ENCODE data around the gene GLCE. TPM values are rescaled to one million over a fixed set of nuclear protein-coding genes. Genes with fewer than 3 reads are reported as not detected.
A peak's percentile ranks its signal among the peaks of the same experiment; 100 is the strongest.

The GLCE gene
- total RNA-seq, 1 donor from 2014 or later = 7.8 TPM

DNA sequence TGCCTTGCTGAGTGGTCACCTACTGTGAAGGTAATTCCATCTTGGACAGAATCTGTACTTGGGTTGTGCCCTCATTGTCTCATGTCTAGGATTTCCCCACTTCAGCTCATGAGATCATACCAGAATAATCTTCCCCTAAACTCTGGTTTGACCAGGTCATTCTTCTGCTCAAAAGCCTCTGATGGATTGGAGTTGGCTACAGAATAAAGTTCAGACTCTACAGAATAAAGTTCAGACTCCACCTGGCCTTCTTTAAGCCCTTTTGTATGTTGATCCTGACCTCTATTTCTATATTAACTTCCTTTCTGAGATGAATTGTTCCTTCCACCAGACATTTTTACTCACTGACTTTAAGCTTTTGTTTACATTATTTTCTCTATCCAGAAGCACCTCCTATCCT, 6.4 kb upstream of the GLCE start:
- peaks cover 9% of the 10 kb centered on the region for H3K27me3 ChIP-seq (ENCODE audit: low read depth)
- H3K36me3 ChIP-seq = no peaks in the 10 kb centered on the region
- no peaks in the 10 kb centered on the region for H3K9me3 ChIP-seq (replicated peaks)
- intact Hi-C loops (cut with micrococcal nuclease) = no loop called here
- no peaks in the 10 kb centered on the region for H3K4me1 ChIP-seq
- TF ChIP-seq, protein P1, sequence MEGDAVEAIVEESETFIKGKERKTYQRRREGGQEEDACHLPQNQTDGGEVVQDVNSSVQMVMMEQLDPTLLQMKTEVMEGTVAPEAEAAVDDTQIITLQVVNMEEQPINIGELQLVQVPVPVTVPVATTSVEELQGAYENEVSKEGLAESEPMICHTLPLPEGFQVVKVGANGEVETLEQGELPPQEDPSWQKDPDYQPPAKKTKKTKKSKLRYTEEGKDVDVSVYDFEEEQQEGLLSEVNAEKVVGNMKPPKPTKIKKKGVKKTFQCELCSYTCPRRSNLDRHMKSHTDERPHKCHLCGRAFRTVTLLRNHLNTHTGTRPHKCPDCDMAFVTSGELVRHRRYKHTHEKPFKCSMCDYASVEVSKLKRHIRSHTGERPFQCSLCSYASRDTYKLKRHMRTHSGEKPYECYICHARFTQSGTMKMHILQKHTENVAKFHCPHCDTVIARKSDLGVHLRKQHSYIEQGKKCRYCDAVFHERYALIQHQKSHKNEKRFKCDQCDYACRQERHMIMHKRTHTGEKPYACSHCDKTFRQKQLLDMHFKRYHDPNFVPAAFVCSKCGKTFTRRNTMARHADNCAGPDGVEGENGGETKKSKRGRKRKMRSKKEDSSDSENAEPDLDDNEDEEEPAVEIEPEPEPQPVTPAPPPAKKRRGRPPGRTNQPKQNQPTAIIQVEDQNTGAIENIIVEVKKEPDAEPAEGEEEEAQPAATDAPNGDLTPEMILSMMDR (IDR thresholded peaks at IDR 0.05; ENCODE audit: borderline replicate concordance) = no peak
- H3K4me3 ChIP-seq = no peak overlapping the region
- no peak overlapping the region for H3K27ac ChIP-seq (replicated peaks)
- no peak for DNase-seq

DNA sequence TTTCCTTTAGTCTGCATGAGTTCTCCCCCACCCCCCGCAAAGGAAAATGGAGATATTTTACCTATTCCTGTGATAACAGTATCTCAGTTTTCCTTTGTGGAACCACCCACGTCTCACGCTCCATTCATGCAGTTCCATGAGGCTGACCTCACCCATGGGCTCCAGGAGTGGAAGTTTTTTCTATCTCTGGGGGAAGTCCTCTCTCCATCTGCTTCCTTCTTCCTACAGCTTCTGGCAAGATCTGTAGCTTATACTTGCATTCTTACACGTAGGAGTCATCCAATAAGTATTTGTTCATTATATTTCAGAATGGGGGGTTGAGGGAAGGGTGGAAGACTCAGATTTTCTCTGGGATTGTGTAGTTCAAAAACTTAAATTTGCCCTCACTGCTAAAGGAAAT, 5.8 kb upstream of the GLCE start:
- TF ChIP-seq, protein P1 (IDR thresholded peaks at IDR 0.05; ENCODE audit: borderline replicate concordance) = no peak
- Histone ChIP-seq H3K4me1 (peaks cover 1% of the 10 kb centered on the region), H3K36me3 (no peaks in the 10 kb centered on the region), H3K9me3 (replicated peaks) (no peaks in the 10 kb centered on the region), H3K4me3 (no peak overlapping the region), H3K27ac (replicated peaks) (peak overlapping the region; percentile 4), H3K27me3 (ENCODE audit: low read depth) (peaks cover 6% of the 10 kb centered on the region)
- no peak for DNase-seq
- intact Hi-C loops (cut with micrococcal nuclease) = no loop called here

DNA sequence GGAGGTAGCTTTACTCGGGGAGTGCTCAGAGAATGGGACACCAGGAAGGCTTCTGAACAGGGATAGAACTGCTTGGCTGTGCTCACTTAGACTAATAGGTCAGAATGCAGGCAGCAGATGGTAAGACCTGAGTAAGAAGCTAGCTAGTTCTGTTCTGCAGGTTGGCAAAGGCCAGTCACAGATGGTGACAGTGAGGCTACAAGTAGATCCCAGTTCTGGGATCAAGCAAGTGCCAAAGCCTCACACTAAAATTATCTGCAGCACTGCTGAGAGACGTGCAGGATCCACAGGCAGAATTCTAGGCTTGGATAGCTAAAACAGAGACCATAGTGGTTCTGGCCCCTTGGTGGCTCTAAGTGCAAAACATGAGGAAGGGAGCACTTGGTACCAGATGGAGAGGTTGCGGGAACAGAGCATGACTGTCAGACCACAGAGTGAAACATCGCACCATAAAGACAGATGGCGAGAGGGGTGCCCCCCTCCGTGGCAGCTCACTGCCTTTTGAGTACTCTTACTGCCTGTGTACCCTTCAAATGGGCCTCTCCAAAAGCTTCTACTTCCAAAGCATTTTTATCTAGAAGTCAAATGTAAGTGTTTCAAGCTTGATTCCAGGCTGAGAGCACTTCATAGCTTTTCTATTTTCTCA, 3.6 kb upstream of the GLCE start:
- intact Hi-C loops (cut with micrococcal nuclease) = no loop called here
- no peaks in the 10 kb centered on the region for H3K27me3 ChIP-seq (ENCODE audit: low read depth)
- H3K27ac ChIP-seq (replicated peaks) = no peak overlapping the region
- DNase-seq = no peak
- TF ChIP-seq, protein P1 (IDR thresholded peaks at IDR 0.05; ENCODE audit: borderline replicate concordance) = no peak
- no peaks in the 10 kb centered on the region for H3K36me3 ChIP-seq
- H3K9me3 ChIP-seq (replicated peaks) = no peaks in the 10 kb centered on the region
- H3K4me1 ChIP-seq = peaks cover 20% of the 10 kb centered on the region
- no peak overlapping the region for H3K4me3 ChIP-seq

DNA sequence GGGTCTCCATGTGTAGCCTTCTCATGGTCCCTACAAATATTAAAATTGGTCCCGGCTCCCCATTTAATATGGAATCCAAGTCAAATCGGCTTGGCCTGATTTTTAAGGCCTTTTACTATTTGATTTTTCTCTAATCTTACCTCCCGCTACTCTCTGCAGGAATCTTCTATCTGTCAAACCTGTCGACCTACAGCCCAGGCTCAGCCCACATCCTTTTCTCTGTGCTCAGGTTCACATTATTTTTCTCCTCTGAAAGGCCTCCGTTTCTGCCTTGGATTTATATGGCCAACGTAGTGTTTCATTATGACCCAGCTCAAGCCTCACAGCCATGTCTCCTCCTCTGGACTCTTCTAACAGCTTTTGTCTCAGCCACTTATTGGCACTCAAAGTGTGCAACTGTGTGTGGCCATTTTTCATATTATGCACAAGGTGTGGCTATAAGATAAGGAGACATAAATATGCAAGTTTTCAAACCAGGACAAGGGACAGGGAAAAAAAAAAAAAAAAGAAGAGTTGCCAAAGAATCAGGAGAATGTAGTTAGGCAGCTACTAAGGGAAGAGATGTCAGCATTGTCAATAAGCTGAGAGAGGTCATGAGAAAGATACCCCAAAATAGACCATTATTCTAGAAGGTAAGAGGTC, 2.1 kb upstream of the GLCE start:
- H3K27ac ChIP-seq (replicated peaks) = no peak overlapping the region
- no peak for DNase-seq
- H3K36me3 ChIP-seq = no peaks in the 10 kb centered on the region
- H3K4me1 ChIP-seq = peaks cover 27% of the 10 kb centered on the region
- no peaks in the 10 kb centered on the region for H3K9me3 ChIP-seq (replicated peaks)
- TF ChIP-seq, protein P1 (IDR thresholded peaks at IDR 0.05; ENCODE audit: borderline replicate concordance) = no peak
- no peak overlapping the region for H3K4me3 ChIP-seq
- intact Hi-C loops (cut with micrococcal nuclease) = no loop called here
- H3K27me3 ChIP-seq (ENCODE audit: low read depth) = no peaks in the 10 kb centered on the region

DNA sequence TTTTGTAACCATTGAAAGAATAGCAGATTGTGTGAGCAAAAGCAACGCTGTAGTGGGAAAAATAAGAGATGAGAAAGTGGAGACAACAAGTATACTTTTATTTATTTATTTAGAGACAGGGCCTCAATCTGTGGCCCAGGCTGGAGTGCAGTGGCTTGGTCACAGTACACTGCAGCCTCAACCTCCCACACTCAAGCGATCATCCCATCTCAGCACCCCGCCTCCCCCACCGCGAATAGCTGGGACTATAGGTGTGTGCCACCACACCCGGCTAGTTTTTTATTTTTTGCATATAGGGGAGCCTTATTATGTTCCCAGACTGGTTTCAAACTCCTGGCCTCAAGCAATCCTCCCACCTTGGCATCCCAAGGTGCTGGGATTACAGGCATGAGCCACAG, 1.6 kb upstream of the GLCE start:
- no peak overlapping the region for H3K27ac ChIP-seq (replicated peaks)
- no peaks in the 10 kb centered on the region for H3K27me3 ChIP-seq (ENCODE audit: low read depth)
- DNase-seq = no peak
- no peaks in the 10 kb centered on the region for H3K36me3 ChIP-seq
- H3K4me3 ChIP-seq = no peak overlapping the region
- H3K4me1 ChIP-seq = peaks cover 27% of the 10 kb centered on the region
- no peaks in the 10 kb centered on the region for H3K9me3 ChIP-seq (replicated peaks)
- TF ChIP-seq, protein P1 (IDR thresholded peaks at IDR 0.05; ENCODE audit: borderline replicate concordance) = no peak
- intact Hi-C loops (cut with micrococcal nuclease) = no loop called here
